Measurements from ENCODE around the gene CHURC1. TPM values are rescaled to one million over a fixed set of nuclear protein-coding genes. Genes with fewer than 3 reads are reported as not detected.

The CHURC1 gene
- total and polyA plus RNA-seq, 2 of the 8 experiments (the other 6 are each of a cell fraction or from before 2014, with no cell fraction given) = 50.2 to 59.3 TPM

- no peak for TF ChIP-seq CHD7 (IDR thresholded peaks at IDR 0.05; ENCODE audit: insufficient replicate concordance, low read length)
- TF ChIP-seq, protein P1, sequence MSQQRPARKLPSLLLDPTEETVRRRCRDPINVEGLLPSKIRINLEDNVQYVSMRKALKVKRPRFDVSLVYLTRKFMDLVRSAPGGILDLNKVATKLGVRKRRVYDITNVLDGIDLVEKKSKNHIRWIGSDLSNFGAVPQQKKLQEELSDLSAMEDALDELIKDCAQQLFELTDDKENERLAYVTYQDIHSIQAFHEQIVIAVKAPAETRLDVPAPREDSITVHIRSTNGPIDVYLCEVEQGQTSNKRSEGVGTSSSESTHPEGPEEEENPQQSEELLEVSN (IDR thresholded peaks at IDR 0.05) = no peak
- no peak for TF ChIP-seq JUN (IDR thresholded peaks at IDR 0.05; ENCODE audit: low read depth, low read length)
- TF ChIP-seq MAX (IDR thresholded peaks at IDR 0.05) = no peak
- TF ChIP-seq BACH1 (IDR thresholded peaks at IDR 0.05; ENCODE audit: low read length) = no peak
- no peak for TF ChIP-seq MAFK (IDR thresholded peaks at IDR 0.05; ENCODE audit: low read depth, low read length)
- TF ChIP-seq CEBPB (IDR thresholded peaks at IDR 0.05; ENCODE audit: low read depth, low read length) = no peak
Measured at GRCh38 chr14:64966976-64967375, 52.7 kb downstream of the CHURC1 start (continued).
